Bronchial epithelial cell (primary cell): ENCODE measurements around the gene IGFBP7. TPM values are rescaled to one million over a fixed set of nuclear protein-coding genes. Genes with fewer than 3 reads are reported as not detected.

ENCODE experiments used
- DNase-seq: peaks from one replicate; pipeline ENCODE4 v3.0.0-alpha.2; 2010; ENCODE audit warnings: low read depth
- FAIRE-seq: peaks from 2 replicates; lab custom pipeline; 2011; peaks lifted over from hg19 to GRCh38; lab: Jason Lieb, UNC
- H3K27me3 ChIP-seq: 2 replicates; pipeline ENCODE4 v1.5.1; 2011; ENCODE audit warnings: low read length; ENCODE audit not compliant: control insufficient read depth, insufficient read depth
- H3K36me3 ChIP-seq: 2 replicates; pipeline ENCODE4 v1.5.1; 2011; ENCODE audit warnings: low read length; ENCODE audit not compliant: control insufficient read depth, insufficient read depth
- H3K4me3 ChIP-seq: 2 replicates; pipeline ENCODE4 v1.5.1; 2011; ENCODE audit warnings: mild to moderate bottlenecking, low read depth, low read length, control low read depth
- CTCF ChIP-seq: IDR thresholded peaks from 2 replicates; pipeline ENCODE4 v1.5.1; 2011; ENCODE audit warnings: mild to moderate bottlenecking, moderate library complexity, low read length, control low read depth, inconsistent platforms; ENCODE audit not compliant: insufficient read depth, severe bottlenecking
- total RNA-seq: library from RNA; depleted of rRNA; stranded (reverse); fragments of >200 nt; gene quantifications from 2 replicates; pipeline ENCODE4 v1.2.1, GENCODE V29; 2014

IGFBP7 gene
- 89.9 and 92.9 TPM in 2 replicates for total RNA-seq

- no peaks in the 10 kb centered on the region for H3K27me3 ChIP-seq
- H3K4me3 ChIP-seq, result peak within 1 kb of the TSS; percentile 87
Observed at GRCh38 chr4:57109847-57110639, at the start of gene IGFBP7. IGFBP7 (minus strand) TSS chr4:57110385; CDS start chr4:57110351, 34 bp downstream.

GRCh38 chr4:57159866-57160265 lies 49.7 kb upstream of the IGFBP7 start:
- Histone ChIP-seq H3K36me3 (no peaks in the 10 kb centered on the region), H3K27me3 (peaks cover 2% of the 10 kb centered on the region), H3K4me3 (no peak overlapping the region)
- peak; percentile 55 for DNase-seq
- no peak for TF ChIP-seq CTCF
- peak; percentile 43 for FAIRE-seq

More at GRCh38 chr4:57109847-57110639, at the start of gene IGFBP7:
- DNase-seq (no peak), FAIRE-seq (no peak)
- no peak for TF ChIP-seq CTCF
- no peaks in the 10 kb centered on the region for H3K36me3 ChIP-seq

GRCh38 chr4:57158762-57159161 lies 48.6 kb upstream of the IGFBP7 start:
- FAIRE-seq, result no peak
- H3K36me3 ChIP-seq, result no peaks in the 10 kb centered on the region
- no peak for DNase-seq
- no peak for TF ChIP-seq CTCF
- no peak overlapping the region for H3K4me3 ChIP-seq
- peaks cover 2% of the 10 kb centered on the region for H3K27me3 ChIP-seq

GRCh38 chr4:57158221-57158620 lies 48.0 kb upstream of the IGFBP7 start:
- H3K27me3 ChIP-seq, result peaks cover 2% of the 10 kb centered on the region
- FAIRE-seq (no peak), DNase-seq (no peak)
- H3K4me3 ChIP-seq, result no peak overlapping the region
- no peaks in the 10 kb centered on the region for H3K36me3 ChIP-seq
- no peak for TF ChIP-seq CTCF

- FAIRE-seq, result no peak
- Histone ChIP-seq H3K36me3 (no peaks in the 10 kb centered on the region), H3K4me3 (no peak overlapping the region), H3K27me3 (peaks cover 2% of the 10 kb centered on the region)
- DNase-seq, result no peak
- TF ChIP-seq CTCF, result no peak
Observed at GRCh38 chr4:57157596-57158137, 47.5 kb upstream of the IGFBP7 start.
